AML-193 (cell line): Measurements from ENCODE around the gene CTNNBIP1.
"Not testable (repeated sequence)": the region's sequence is repeated elsewhere in the genome, so short reads cannot be mapped to it uniquely, and the experiment has no call there.

Source experiments
- DNase-seq, 2 experiments: peaks; one replicate each; lab custom pipeline; 2025; lab: John Stamatoyannopoulos, UW

The CTNNBIP1 gene

GRCh38 chr1:9803003-9803918 is 106.8 kb downstream of the CTNNBIP1 start:
- DNase-seq, result not testable (repeated sequence)

GRCh38 chr1:9801909-9802308 is 108.2 kb downstream of the CTNNBIP1 start:
- DNase-seq, result no peak
